GM12892 (cell line): ENCODE results near the gene OGFRL1.

Experiments used
- POLR2A ChIP-seq: IDR thresholded peaks from 2 replicates; pipeline ENCODE4 v1.6.1; 2011; ENCODE audit warnings: low read depth, low read length, control low read depth
- POLR2AphosphoS5 ChIP-seq: IDR thresholded peaks from 2 replicates; pipeline ENCODE4 v1.6.1; 2011; ENCODE audit warnings: low read depth, low read length, control low read depth

GRCh38 chr6:71300561-71301168, 12.1 kb downstream of the OGFRL1 start:
- no peak for TF ChIP-seq POLR2A
- TF ChIP-seq POLR2AphosphoS5 = no peak
